Keratinocyte (primary cell): Measurements from ENCODE around the gene BEAN1. TPM values are rescaled to one million over a fixed set of nuclear protein-coding genes. Genes with fewer than 3 reads are reported as not detected.

Experiments used
- DNase-seq: peaks from one replicate; pipeline ENCODE4 v3.0.0-alpha.2; 2011; ENCODE audit warnings: low read depth, missing footprints, low spot score
- FAIRE-seq: peaks from 2 replicates; lab custom pipeline; 2011; peaks lifted over from hg19 to GRCh38; lab: Jason Lieb, UNC
- H2AFZ ChIP-seq: 2 replicates; pipeline ENCODE4 v1.6.0; 2012; ENCODE audit warnings: low read length, control low read depth, inconsistent platforms; ENCODE audit not compliant: control insufficient read depth
- H3K27ac ChIP-seq: 2 replicates; pipeline ENCODE4 v1.5.1; 2011; ENCODE audit warnings: low read length; ENCODE audit not compliant: control insufficient read depth, insufficient read depth
- H3K27me3 ChIP-seq: 3 replicates; pipeline ENCODE4 v1.6.0; 2011; ENCODE audit warnings: low read length; ENCODE audit not compliant: control insufficient read depth, insufficient read depth; ENCODE audit errors: extremely low read depth
- H3K36me3 ChIP-seq, 2 experiments: 2 replicates in 1 of 2; 3 replicates in 1 of 2; pipeline ENCODE4 v1.5.1; 2011; ENCODE audit warnings: low read length in 2 of 2, mild to moderate bottlenecking in 1 of 2; ENCODE audit not compliant: control insufficient read depth in 2 of 2, insufficient read depth in 2 of 2; ENCODE audit errors: extremely low read depth in 1 of 2
- H3K4me1 ChIP-seq: 3 replicates; pipeline ENCODE4 v1.5.1; 2011; ENCODE audit warnings: low read length; ENCODE audit not compliant: control insufficient read depth, insufficient read depth; ENCODE audit errors: extremely low read depth
- H3K4me2 ChIP-seq: 3 replicates; pipeline ENCODE4 v1.6.0; 2011; ENCODE audit warnings: low read depth, low read length; ENCODE audit not compliant: control insufficient read depth, insufficient read depth; ENCODE audit errors: extremely low read depth
- H3K4me3 ChIP-seq, 3 experiments: fragments of 200-600 bp in 1 of 3; sonication (generic) in 1 of 3; 2 replicates in 2 of 3; 3 replicates in 1 of 3; pipeline ENCODE4 v1.5.1; 2011 to 2016; ENCODE audit warnings: low read length in 3 of 3, mild to moderate bottlenecking in 3 of 3, control low read depth in 2 of 3, inconsistent platforms in 1 of 3, low read depth in 1 of 3, mixed read lengths in 1 of 3, mixed run types in 1 of 3, moderate library complexity in 1 of 3; ENCODE audit not compliant: control insufficient read depth in 2 of 3, insufficient read depth in 2 of 3; ENCODE audit errors: extremely low read depth in 1 of 3
- H3K79me2 ChIP-seq: 2 replicates; pipeline ENCODE4 v1.6.0; 2012; ENCODE audit warnings: low read length; ENCODE audit not compliant: control insufficient read depth, insufficient read depth
- H3K9ac ChIP-seq: 3 replicates; pipeline ENCODE4 v1.6.0; 2011; ENCODE audit warnings: low read length; ENCODE audit not compliant: control insufficient read depth, insufficient read depth; ENCODE audit errors: extremely low read depth
- H3K9me1 ChIP-seq: 3 replicates; pipeline ENCODE4 v1.6.0; 2011; ENCODE audit warnings: low read length; ENCODE audit not compliant: control insufficient read depth, insufficient read depth; ENCODE audit errors: extremely low read depth
- H3K9me3 ChIP-seq: 2 replicates; pipeline ENCODE4 v1.5.1; 2012; ENCODE audit warnings: low read depth, low read length; ENCODE audit not compliant: control insufficient read depth
- H4K20me1 ChIP-seq: 3 replicates; pipeline ENCODE4 v1.6.0; 2011; ENCODE audit warnings: low read length; ENCODE audit not compliant: control insufficient read depth, insufficient read depth; ENCODE audit errors: extremely low read depth
- CTCF ChIP-seq, 3 experiments: IDR thresholded peaks in 1 of 3; conservative IDR thresholded peaks in 1 of 3; optimal IDR thresholded peaks in 1 of 3; 2 replicates in 2 of 3; 3 replicates in 1 of 3; pipeline versions ENCODE3 to v1.5.1; 2011; ENCODE audit warnings: low read length in 3 of 3, mild to moderate bottlenecking in 3 of 3, moderate library complexity in 2 of 3, control low read depth in 1 of 3, inconsistent platforms in 1 of 3; ENCODE audit not compliant: insufficient read depth in 2 of 3; ENCODE audit errors: extremely low read depth in 1 of 3
- EZH2 ChIP-seq: IDR thresholded peaks from one replicate; pipeline ENCODE4 v1.6.1; 2012; ENCODE audit warnings: inconsistent platforms, mild to moderate bottlenecking, low read length, moderate library complexity
- dilution Hi-C: fragments of 300-500 bp; cut with MboI; formaldehyde crosslinking; loops from one replicate; pipeline ENCODE4 v1.7.0; 2020; ENCODE audit warnings: low sequenced_read_pairs; ENCODE audit not compliant: extremely low pct_ligation_motif_present
- polyA plus RNA-seq, 5 experiments: library from polyadenylated mRNA; depleted of rRNA in 3 of 5; stranded (reverse) in 3 of 5; stranded (forward) in 1 of 5; unstranded in 1 of 5; fragments of >200 nt; gene quantifications; 1 replicate in 1 of 5; 2 replicates in 3 of 5; 3 replicates in 1 of 5; pipeline versions ENCODE4 v1.2.1 to v1.2.3, GENCODE V29; 2011 to 2012; ENCODE audit warnings: missing spikeins in 2 of 5, low read depth in 1 of 5, low replicate concordance in 1 of 5

BEAN1 gene
- polyA plus RNA-seq, 1 donor (not counting 4 experiments of a cell fraction or from before 2014, with no cell fraction given): 0.24 TPM

- Histone ChIP-seq H3K79me2 (no peaks in the 10 kb centered on the region), H3K4me2 (no peak overlapping the region), H3K9me1 (no peaks in the 10 kb centered on the region), H3K9me3 (no peaks in the 10 kb centered on the region), H3K27ac (no peak overlapping the region), H3K9ac (no peak overlapping the region), H3K27me3 (no peaks in the 10 kb centered on the region), H3K4me1 (peaks cover 28% of the 10 kb centered on the region), H3K36me3 (no peaks in the 10 kb centered on the region), H4K20me1 (no peaks in the 10 kb centered on the region), H2AFZ (peak overlapping the region; percentile 4), H3K4me3 (no peak overlapping the region)
- dilution Hi-C loops: no loop called here
- FAIRE-seq (no peak), DNase-seq (no peak)
- TF ChIP-seq CTCF (optimal IDR thresholded peaks at IDR 0.05 in 1 of 3, IDR thresholded peaks at IDR 0.05 in 1 of 3, conservative IDR thresholded peaks at IDR 0.05 in 1 of 3; ENCODE audit: extremely low read depth in 1 of 3, insufficient read depth in 2 of 3, low read length in 3 of 3) (no peak), EZH2 (no peak)
These were observed 48.1 kb upstream of the BEAN1 start for GRCh38 chr16:66378741-66379570.

- H3K27me3 ChIP-seq: no peaks in the 10 kb centered on the region
- H3K4me3 ChIP-seq: no peak overlapping the region
- H3K79me2 ChIP-seq: no peaks in the 10 kb centered on the region
- no peak overlapping the region for H3K27ac ChIP-seq
- H3K4me2 ChIP-seq: no peak overlapping the region
- no peak overlapping the region for H3K9ac ChIP-seq
- DNase-seq (no peak), FAIRE-seq (no peak)
- H3K36me3 ChIP-seq: no peaks in the 10 kb centered on the region
- peaks cover 28% of the 10 kb centered on the region for H3K4me1 ChIP-seq
- dilution Hi-C loops: no loop called here
- no peaks in the 10 kb centered on the region for H3K9me1 ChIP-seq
- TF ChIP-seq EZH2 (no peak), CTCF (optimal IDR thresholded peaks at IDR 0.05 in 1 of 3, IDR thresholded peaks at IDR 0.05 in 1 of 3, conservative IDR thresholded peaks at IDR 0.05 in 1 of 3; ENCODE audit: extremely low read depth in 1 of 3, insufficient read depth in 2 of 3, low read length in 3 of 3) (no peak)
- no peak overlapping the region for H2AFZ ChIP-seq
- H3K9me3 ChIP-seq: no peaks in the 10 kb centered on the region
- no peaks in the 10 kb centered on the region for H4K20me1 ChIP-seq
These were observed 47.5 kb upstream of the BEAN1 start for GRCh38 chr16:66379571-66379941.
